Measurements from ENCODE around the gene GRHL3.

The GRHL3 gene

DNA sequence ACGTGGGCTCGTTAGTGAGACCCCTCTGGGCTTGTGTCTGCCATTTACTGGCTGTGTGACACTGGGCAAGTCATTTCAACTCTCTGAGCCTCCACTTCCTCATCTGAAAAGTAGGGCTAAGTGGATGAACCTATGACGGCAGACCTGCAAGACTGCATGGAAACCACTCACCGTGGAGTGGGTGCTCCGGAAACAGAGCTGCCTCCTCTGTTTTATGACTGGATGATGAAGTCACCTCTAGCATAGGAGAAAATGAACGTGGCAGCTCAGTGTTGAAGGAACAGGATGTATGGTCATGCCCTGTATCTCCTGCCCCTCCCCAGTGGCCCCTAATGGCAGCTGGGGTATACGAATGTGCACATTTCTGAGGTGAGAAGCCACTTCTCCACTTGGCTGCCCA, 53.9 kb downstream of the GRHL3 start:
- no peak for TF ChIP-seq ZNF274 (IDR thresholded peaks at IDR 0.05; ENCODE audit: low read depth, low read length)
- no peak overlapping the region for H3K4me3 ChIP-seq (ENCODE audit: low read length)

DNA sequence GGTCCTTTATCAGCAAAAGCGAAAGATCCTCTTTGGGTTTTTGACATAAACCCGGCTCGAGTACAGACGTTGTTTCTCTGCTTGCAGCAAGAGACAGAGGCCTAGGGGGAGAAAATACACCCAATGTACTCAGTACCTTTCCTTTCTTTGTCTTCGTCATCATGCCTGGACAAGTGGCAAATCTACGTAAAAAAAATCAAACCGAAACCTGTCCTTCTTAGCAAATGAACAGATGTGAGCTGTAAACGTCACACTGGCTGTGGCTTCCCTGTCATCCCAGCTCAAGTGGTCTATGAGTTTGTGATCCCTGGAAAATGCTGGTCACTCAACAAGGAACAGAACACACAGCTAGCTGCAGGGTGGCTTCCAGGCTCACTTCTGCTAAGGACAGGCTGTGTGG, 54.6 kb downstream of the GRHL3 start:
- no peak for TF ChIP-seq ZNF274 (IDR thresholded peaks at IDR 0.05; ENCODE audit: low read depth, low read length)

DNA sequence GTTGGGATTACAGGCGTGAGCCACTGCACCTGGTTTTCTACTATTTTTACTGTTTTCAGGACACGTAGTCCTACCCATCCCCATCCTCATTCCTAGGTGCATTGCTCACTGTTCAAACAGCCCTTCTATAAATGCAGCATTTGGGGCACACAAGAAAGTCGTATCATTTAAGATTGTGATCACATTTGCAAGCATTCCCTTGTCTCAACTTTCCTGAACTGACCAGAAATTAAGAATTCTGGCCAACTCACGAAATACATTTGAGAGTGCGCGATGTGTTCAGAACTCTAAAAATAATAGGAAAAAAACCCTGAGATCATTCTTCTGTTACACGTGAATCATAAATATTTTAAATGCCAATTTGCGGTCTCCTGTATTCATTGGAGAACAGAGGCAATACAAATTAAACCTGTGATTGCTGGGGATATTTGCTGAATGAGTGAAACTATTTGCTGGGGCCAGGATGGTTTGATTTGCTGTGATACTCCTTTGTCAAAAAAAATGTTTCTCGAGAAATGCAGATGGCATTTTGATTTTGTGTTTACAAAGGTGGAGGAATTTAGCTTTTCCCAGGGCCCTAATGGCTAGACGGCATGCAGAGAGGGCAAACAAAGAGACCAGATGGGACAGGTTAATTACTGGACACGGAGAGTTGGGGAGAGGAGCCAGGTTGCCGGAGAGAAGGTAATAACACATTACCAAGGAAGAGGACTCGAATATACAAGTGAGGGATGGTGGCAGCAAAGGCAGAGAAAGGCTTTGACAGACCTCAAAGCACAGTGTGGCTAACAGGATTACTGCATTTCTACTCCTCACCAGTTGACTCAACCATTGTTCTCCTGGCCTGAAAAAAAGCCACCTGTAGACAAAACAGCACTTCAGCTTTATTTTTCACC, 56.0 kb downstream of the GRHL3 start:
- no peak overlapping the region for H3K4me3 ChIP-seq (ENCODE audit: low read length)
- TF ChIP-seq ZNF274 (IDR thresholded peaks at IDR 0.05; ENCODE audit: low read depth, low read length): no peak

More for the DNA sequence above, 54.6 kb downstream of the GRHL3 start:
- H3K4me3 ChIP-seq (ENCODE audit: low read length): no peak overlapping the region

DNA sequence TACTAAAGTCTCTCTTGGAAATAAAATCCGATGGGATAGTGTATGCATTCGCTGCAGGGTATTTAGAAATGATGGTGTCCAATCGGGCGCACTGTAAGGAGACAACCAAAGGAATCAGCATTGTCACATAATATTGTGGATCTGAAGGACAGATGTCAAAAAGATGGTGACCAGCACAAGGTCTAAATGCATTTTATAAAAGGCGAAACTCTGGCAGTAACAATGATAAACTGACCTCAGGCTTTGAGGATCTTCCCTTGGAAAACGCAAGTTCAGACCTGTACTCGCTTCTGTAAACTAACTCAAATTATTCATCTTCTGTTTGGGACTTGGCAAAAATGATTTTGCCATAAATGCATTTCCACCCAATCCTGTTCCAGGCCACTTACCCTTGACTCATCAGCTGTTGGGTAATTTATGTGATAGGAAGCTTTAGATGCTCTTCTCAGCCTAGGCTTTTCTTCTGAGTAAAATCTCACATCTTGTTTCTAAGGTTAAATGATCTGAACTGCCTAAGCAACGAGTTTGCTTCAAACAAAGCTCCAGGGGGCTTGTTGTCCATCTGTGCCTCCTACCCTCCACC, 60.7 kb downstream of the GRHL3 start:
- no peak overlapping the region for H3K4me3 ChIP-seq (ENCODE audit: low read length)
- TF ChIP-seq ZNF274 (IDR thresholded peaks at IDR 0.05; ENCODE audit: low read depth, low read length): no peak

DNA sequence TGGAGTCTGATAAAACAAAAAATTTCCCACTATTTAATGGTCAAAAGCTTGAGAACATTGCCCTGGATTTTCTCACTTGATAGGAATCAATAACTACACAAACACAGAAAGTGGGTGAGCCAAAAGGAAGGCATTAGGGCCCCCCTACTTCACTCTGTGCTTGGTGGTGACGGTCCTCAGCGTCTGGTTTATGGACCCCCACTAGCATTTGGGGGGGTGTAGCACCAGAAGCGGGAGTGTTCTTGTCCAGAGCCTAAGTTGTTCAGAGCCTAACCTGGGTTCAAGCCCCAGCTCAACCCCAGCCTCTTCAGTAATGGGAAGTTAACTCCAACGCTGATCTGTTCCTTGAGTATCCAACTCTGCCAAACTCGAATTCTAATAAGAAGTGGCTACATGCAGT, 61.4 kb downstream of the GRHL3 start:
- TF ChIP-seq ZNF274 (IDR thresholded peaks at IDR 0.05; ENCODE audit: low read depth, low read length): no peak
- no peak overlapping the region for H3K4me3 ChIP-seq (ENCODE audit: low read length)

DNA sequence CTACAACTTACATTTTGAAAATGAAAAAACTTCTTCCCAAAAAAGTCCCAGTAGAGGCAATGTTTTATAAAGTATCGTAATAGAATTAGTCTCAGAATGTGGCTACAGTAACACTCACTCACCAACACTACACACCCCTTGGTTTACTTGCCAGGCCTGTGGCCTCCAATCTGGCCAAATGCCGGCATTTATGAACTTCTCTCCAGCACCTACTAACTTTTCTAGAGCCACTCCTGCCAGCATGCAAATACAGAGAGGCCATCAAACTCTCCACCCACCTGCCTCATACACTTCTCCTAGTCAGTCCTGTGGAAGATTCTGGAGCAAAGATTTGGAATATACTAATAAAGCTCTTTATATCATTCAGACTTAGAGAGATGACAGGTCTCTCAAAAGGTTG, 62.1 kb downstream of the GRHL3 start:
- TF ChIP-seq ZNF274 (IDR thresholded peaks at IDR 0.05; ENCODE audit: low read depth, low read length): no peak

DNA sequence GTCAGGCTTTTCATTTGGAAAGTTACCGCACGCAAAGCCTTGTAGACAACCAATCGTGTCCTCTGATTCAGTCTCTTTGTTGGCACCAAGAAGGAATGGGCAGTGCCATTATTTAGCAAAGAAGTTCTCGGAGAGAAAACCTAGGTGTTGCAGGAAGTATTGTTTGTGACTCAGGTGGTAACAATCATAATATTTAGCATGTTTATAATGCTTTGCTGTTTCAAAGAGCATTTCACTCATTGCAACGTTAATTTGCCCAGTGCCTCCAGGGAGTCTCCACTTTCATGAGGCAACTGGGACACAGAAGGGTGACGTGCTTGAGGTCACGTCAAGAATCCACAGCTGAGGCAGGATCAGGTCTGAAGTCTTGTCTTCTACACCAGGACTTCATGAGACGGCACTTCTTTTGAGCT, 63.0 kb downstream of the GRHL3 start:
- no peak overlapping the region for H3K4me3 ChIP-seq (ENCODE audit: low read length)
- no peak for TF ChIP-seq ZNF274 (IDR thresholded peaks at IDR 0.05; ENCODE audit: low read depth, low read length)

More for the DNA sequence above, 62.1 kb downstream of the GRHL3 start:
- H3K4me3 ChIP-seq (ENCODE audit: low read length): no peak overlapping the region

DNA sequence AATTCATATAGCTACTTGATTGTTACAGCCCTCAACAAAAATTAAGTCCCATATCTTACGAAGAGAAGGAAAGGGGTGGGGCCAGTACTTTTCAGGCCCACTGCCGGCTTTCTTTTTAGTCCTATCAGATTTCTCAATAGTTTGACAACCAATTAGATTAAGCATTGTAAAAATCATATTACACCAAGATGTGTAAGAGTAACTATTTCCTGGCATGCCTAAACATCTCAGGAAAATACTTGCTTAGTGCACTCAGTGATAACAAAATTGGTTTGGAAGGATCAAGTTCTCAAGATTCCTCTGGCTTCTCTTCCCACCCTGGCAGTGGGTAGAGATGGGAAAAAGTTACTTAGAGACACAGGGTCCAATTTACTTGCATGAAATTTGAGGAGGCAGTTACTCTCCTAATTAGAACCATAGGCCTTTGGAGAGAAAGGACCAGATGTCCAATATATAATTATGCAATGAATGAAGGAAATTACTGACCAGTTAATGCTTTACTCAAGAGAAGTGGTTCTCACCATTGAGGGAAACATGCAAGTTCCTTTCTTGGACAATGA, 64.3 kb downstream of the GRHL3 start:
- no peak overlapping the region for H3K4me3 ChIP-seq (ENCODE audit: low read length)
- TF ChIP-seq ZNF274 (IDR thresholded peaks at IDR 0.05; ENCODE audit: low read depth, low read length): no peak

DNA sequence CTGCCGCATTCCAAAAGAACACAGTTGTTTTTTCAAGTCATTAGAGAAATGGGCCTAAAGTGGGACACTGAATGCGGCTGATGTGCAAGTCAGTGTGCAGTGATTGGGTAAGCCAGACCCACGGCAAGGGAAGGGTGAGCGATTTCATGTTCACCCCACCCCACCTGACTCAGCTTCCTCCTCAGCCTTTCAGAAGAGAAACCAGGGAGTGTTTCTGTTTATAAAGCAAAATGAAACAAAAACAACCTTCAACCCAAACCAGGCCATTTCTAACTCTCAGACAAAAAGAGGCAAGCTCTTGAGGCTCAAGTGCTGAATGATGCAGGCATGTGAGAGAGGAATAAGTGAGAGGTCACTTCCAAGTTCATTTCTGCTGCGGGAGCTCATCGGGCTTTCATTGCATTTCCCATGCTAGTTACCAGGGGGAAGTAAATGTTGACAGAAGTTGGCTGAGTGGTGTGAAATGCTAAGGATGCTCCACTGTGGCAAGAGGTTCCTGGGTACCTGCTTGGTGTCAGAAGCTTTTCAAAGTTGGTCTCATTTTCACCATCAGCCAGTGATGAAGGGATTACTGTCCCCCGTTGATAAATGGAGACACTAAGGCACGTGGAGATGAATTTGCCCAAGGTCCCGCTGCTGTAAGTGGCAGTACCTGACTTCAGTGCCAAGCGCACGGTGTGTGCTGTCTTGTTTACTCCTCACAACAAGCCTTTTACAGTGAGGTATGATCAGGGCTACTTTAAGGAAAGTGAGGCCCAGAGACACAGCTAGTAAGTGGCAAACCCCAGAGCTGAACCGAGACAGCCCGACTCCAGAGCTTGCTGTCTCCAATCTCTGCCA, 65.3 kb downstream of the GRHL3 start:
- no peak overlapping the region for H3K4me3 ChIP-seq (ENCODE audit: low read length)
- no peak for TF ChIP-seq ZNF274 (IDR thresholded peaks at IDR 0.05; ENCODE audit: low read depth, low read length)

DNA sequence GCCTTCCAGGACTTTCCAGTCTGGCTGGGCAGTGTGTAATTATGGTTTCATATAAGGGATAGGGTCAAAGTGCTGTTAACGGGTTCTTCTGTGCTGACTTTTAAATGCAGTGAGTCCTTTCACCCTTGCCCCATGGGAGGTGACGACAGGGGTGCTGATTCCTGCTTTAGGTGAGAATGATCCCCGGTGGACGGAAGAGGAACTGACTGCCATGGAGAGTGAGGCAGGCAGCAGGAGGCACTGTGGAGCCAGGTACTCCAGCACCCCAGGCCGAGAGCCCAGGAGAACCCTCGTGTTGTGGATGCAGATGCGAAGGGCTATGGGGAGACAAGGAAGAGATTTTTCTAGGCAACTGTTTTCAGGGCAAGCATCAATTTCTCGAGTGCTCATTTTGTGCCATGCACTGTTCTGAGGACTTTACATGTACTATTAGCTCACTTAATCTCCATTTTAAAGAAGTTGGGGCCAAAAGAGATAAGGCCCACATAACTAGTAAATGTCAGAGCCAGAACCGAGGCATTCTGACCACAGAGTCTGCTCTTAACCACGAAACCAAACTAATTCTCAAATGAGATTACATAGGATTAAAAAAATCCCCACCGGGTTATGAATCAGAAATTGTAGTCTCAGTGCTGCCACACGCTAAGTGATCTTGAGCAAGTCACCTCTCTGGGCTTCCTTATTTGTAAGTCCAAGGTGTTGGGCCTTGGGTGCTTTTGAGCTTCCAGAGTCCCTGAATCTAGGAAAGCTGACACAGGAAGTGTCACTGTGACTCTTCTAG, 66.2 kb downstream of the GRHL3 start:
- TF ChIP-seq ZNF274 (IDR thresholded peaks at IDR 0.05; ENCODE audit: low read depth, low read length): no peak
- H3K4me3 ChIP-seq (ENCODE audit: low read length): no peak overlapping the region

DNA sequence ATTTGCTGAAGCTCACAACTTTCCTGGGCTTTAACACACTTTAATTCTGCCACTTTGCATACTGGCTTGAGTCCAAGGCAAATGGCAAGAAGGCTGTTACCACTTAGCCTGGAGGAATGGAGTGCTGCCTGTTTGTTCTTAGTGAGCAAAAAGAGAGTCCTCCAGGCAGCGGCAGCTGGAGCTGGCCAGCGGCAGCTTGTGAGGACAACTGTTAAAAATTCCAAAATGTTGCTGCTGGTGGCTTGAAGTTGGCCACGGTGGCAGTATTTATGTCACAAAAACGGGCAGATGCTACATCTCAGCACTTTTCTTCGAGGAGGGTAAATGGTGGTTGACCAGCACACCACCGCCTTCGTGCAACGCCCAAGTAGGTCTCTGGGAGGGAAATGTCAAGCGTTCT, 67.1 kb downstream of the GRHL3 start:
- TF ChIP-seq ZNF274 (IDR thresholded peaks at IDR 0.05; ENCODE audit: low read depth, low read length): no peak
- no peak overlapping the region for H3K4me3 ChIP-seq (ENCODE audit: low read length)

DNA sequence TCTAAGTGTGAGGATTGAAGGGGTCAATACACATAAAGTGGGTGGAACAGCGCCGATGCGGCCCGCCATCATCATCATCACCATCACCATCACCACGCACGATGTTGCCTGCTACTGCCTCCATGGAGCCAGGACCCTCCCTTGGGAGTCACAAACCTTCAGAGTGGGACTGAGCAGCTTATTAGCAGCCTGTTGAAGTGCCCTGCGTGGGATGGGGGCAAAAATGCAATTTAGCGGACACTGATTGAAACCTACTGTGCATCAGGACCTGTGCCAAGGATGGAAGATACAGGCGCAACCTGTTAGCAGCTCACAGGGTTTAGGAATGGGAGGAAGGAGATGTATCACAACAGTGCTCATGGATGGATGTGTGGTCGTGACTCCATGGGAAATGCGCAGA, 67.8 kb downstream of the GRHL3 start:
- H3K4me3 ChIP-seq (ENCODE audit: low read length): no peak overlapping the region
- TF ChIP-seq ZNF274 (IDR thresholded peaks at IDR 0.05; ENCODE audit: low read depth, low read length): no peak

DNA sequence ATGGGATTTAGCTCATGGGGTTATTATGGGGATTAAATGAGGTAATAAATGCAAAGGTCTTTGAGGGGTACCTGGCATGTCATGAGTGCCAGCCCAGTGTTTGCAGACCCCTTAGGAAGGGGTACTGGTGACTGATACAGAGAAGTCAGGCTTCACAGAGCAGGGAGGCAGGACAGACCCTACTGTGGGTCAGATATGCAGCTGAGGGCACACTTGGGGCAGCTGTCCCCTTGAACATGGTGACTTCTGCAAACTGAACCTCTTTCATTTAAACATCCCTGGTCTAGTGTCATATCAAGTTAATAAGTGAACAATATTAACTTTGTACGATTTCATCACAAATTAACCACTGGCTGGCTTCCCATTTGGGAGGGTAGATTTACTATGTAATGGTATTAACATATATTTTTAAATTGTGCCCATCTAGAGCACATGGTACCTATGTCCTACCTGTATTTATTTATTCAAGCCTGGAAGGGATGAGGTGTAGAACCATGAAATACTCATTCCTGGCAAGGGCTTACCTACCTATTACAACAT, 68.5 kb downstream of the GRHL3 start:
- no peak overlapping the region for H3K4me3 ChIP-seq (ENCODE audit: low read length)
- TF ChIP-seq ZNF274 (IDR thresholded peaks at IDR 0.05; ENCODE audit: low read depth, low read length): no peak

Data from GM08714 (cell line).